GM21723 (cell line): ENCODE data around the gene AKT2.

ENCODE experiments used
- ATAC-seq: cut with Tn5 transposase; IDR thresholded peaks from one replicate; pipeline ENCODE4 v1.9.1; 2021; ENCODE audit warnings: mild to moderate bottlenecking, moderate library complexity; ENCODE audit not compliant: unreplicated experiment

The AKT2 gene

DNA sequence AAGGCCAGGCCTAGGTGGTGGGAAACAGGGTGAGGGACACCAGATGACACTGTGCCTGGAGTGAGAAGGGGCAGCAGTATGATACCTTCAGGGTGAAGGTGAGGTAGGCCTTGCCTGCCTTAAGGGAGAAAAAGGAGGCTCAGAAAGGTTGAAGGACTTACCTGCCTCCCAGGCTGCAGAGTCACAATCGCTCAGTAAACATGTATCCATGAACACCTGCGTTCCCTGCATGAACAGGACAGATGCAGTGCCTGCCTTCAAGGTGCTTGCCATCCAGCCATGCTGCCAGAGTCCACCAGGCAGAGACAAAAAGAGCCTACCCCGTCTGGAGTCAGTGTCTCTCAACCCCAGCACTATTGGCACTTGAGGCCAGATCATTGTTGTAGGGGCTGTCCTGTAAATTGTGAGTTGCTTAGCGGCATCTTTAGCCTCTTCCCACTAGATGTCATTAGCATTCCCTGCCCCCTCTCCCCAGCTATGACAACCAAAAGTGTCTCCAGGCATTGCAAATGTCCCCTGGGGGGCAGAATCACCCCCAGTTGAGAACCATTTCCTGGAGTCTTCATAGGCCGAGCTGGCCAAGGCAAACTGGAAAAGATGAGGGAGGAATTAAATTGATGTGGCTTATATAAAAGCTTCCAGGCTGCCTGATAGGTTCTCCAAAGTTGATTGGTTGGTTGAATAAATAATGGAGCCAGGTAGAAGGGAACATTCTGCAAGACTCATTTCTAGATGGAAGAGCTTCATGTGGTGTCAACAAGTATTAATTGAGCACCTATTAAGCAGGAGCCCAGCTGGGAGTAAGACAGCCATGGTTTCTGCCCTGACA is 92.2 kb downstream of the AKT2 start:
- no peak for ATAC-seq

DNA sequence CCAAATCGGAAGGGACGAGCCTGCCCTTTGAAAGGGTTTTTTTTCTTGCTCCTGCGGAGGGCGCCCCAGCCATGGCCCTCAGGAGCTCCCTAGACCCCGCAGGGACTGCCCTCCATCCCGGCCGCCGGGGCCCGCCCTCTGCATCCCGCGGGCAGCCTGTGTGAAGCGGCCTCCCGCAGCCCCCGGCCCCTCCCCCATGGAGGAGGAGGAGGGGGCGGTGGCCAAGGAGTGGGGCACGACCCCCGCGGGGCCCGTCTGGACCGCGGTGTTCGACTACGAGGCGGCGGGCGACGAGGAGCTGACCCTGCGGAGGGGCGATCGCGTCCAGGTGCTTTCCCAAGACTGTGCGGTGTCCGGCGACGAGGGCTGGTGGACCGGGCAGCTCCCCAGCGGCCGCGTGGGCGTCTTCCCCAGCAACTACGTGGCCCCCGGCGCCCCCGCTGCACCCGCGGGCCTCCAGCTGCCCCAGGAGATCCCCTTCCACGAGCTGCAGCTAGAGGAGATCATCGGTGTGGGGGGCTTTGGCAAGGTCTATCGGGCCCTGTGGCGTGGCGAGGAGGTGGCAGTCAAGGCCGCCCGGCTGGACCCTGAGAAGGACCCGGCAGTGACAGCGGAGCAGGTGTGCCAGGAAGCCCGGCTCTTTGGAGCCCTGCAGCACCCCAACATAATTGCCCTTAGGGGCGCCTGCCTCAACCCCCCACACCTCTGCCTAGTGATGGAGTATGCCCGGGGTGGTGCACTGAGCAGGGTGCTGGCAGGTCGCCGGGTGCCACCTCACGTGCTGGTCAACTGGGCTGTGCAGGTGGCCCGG is 93.1 kb downstream of the AKT2 start:
- peak; percentile 20 for ATAC-seq

DNA sequence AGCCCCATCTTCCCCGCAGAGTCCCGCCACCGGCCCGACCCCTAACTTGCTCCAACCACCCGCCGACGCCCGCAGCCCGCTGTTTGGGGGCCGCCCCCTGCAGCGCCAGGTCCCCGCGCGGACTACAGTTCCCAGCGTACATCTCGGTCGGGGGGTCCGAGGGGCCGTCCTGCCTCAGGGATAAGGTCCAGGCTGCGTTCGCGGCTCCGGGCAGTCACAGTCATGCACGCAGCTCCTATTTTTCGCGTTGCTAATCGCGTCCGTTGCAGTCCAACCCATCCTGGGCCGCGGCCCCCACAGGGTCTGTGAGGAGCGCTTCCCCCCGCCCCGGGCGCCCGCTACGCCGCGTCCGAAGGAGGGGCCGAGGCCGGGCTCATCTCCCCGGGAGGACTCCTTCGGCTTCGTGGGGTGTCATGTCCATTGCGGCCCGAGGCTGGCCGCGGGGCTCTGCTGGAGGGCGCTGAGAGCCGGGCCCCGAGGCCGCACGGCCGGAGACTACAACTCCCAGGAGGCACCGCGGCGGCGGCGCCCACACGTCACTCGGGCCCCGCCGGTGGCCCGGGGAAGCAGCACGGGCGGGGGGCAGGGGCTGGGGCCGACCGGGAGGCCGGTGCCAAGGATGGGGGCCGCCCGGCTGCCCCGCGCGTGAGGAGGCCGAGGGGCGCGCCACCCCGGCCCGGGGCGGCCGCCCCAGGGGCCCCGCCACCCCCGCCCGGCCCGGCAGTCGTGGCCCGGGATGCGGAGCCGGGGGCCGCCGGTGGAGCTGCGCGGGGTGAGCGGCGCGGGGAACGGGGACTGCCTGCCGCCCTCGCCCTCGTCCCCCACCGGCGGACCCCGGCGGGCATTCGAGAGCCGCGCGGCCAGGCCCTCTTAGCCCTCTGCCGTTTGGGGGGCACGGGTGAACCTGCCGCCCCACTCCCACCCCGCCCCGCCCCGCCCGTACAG is 94.0 kb downstream of the AKT2 start, which contains the start of gene MAP3K10:
TSS of gene MAP3K10 (plus strand) at position 536 of the 945 bp plus-strand sequence. CDS start 606 bp downstream, outside the sequence.
- peak; percentile 76 for ATAC-seq

DNA sequence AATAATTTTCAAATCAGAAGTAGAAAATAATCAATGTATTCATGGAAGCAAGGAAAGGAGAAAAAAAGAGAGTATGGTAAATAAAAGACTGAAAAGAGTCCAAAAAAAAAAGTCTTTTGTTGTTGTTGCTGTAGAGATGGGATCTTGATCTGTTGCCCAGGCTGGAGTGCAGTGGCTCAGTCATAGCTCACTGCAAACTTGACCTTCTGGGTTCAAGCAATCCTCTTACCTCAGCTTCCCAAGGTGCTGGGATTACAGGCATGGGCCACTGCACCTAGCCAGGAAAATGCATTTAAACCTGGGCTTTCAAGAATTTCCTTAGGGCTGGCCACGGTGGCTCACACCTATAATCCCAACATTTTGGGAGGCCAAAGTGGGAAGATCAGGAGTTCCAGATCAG is 100.9 kb downstream of the AKT2 start:
- no peak for ATAC-seq
